Osteoblast (primary cell): ENCODE measurements around the gene ELOA. TPM values are rescaled to one million over a fixed set of nuclear protein-coding genes. Genes with fewer than 3 reads are reported as not detected.

Source experiments
- DNase-seq: peaks from one replicate; pipeline ENCODE4 v3.0.0; 2011; ENCODE audit warnings: low spot score, mixed read lengths; ENCODE audit not compliant: insufficient read length; ENCODE audit errors: missing footprints
- H2AFZ ChIP-seq: 2 replicates; pipeline ENCODE4 v1.6.0; 2011; ENCODE audit warnings: mild to moderate bottlenecking, low read length
- H3K27ac ChIP-seq: 2 replicates; pipeline ENCODE4 v1.5.1; 2011; ENCODE audit warnings: mild to moderate bottlenecking, low read depth, low read length, moderate library complexity
- H3K27me3 ChIP-seq: 2 replicates; pipeline ENCODE4 v1.6.0; 2012; ENCODE audit warnings: mild to moderate bottlenecking, control low read depth, inconsistent platforms, low read length, moderate library complexity; ENCODE audit not compliant: insufficient read depth
- H3K36me3 ChIP-seq: 2 replicates; pipeline ENCODE4 v1.5.1; 2011; ENCODE audit warnings: mild to moderate bottlenecking, low read length, control low read depth, moderate library complexity; ENCODE audit not compliant: insufficient read depth
- H3K4me1 ChIP-seq: 2 replicates; pipeline ENCODE4 v1.5.1; 2011; ENCODE audit warnings: mild to moderate bottlenecking, low read length, control low read depth, moderate library complexity; ENCODE audit not compliant: insufficient read depth
- H3K4me2 ChIP-seq: 2 replicates; pipeline ENCODE4 v1.6.0; 2011; ENCODE audit warnings: mild to moderate bottlenecking, low read length; ENCODE audit not compliant: insufficient read depth
- H3K4me3 ChIP-seq: fragments of 200-600 bp; sonication (generic); 3 replicates; pipeline ENCODE4 v1.5.1; 2012; ENCODE audit warnings: mild to moderate bottlenecking, low read length, inconsistent platforms; ENCODE audit not compliant: insufficient read depth
- H3K79me2 ChIP-seq: 2 replicates; pipeline ENCODE4 v1.6.0; 2012; ENCODE audit warnings: mild to moderate bottlenecking, low read length, control low read depth, inconsistent platforms; ENCODE audit not compliant: insufficient read depth
- H3K9me3 ChIP-seq: 2 replicates; pipeline ENCODE4 v1.5.1; 2011; ENCODE audit warnings: low read depth, low read length, control low read depth
- H4K20me1 ChIP-seq: 2 replicates; pipeline ENCODE4 v1.6.0; 2012; ENCODE audit warnings: mild to moderate bottlenecking, low read length, control low read depth; ENCODE audit not compliant: insufficient read depth
- CTCF ChIP-seq: IDR thresholded peaks from 2 replicates; pipeline ENCODE4 v1.5.1; 2011; ENCODE audit warnings: mild to moderate bottlenecking, low read depth, low read length, moderate library complexity; ENCODE audit errors: extremely low read depth
- total RNA-seq: library from RNA; depleted of rRNA; stranded (reverse); fragments of >200 nt; gene quantifications from 2 replicates; pipeline ENCODE4 v1.2.3, GENCODE V29; 2012

The ELOA gene
- total RNA-seq, 1 donor, result 42.0 TPM

DNA sequence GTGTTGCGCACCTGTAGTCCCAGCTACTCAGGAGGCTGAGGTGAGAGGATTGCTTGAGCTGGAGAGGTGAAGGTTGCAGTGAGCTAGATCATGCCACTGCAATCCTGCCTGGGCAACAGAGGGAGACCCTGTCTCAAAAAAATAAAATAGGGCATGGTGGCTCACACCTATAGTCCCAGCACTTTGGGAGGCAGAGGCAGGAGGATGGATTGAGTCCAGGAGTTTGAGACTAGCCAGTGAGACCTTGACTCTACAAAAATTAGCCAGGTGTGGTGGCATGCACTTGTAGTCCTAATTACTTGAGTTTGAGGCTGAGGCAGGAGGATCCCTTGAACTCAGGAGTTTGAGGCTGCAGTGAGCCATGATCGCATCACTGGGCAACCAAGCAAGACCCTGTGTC, 42.0 kb upstream of the ELOA start:
- Histone ChIP-seq H3K27ac (no peak overlapping the region), H3K36me3 (peaks cover 80% of the 10 kb centered on the region), H3K79me2 (peaks cover 84% of the 10 kb centered on the region), H3K27me3 (no peaks in the 10 kb centered on the region), H3K4me1 (peaks cover 14% of the 10 kb centered on the region), H2AFZ (no peak overlapping the region), H3K4me3 (no peak overlapping the region), H3K9me3 (no peaks in the 10 kb centered on the region), H4K20me1 (peaks cover 75% of the 10 kb centered on the region), H3K4me2 (no peak overlapping the region)
- no peak for DNase-seq
- TF ChIP-seq CTCF, result no peak

DNA sequence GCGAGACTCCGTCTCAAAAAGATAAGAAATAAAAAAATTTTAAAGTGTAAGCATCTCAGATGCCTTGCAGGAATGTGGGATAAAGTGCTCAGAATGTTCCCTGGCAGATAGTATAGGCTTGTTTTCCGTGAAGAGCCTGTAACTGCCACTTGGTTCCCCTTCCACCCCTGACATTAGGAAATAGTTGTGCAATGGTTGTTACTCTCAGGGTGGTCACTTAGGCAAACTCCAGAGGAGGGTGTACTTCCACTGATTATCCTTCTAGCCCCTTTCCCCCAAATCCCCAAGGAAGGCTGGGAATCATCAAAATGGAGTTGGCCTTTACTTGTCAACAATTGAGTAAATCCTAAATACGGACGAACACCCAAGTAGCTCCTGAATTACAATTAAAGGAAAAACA, 41.3 kb upstream of the ELOA start:
- no peak for DNase-seq

GRCh38 chr1:23704834-23705495, 38.3 kb upstream of the ELOA start:
- Histone ChIP-seq H3K4me1 (peaks cover under 1% of the 10 kb centered on the region), H3K79me2 (peaks cover 72% of the 10 kb centered on the region), H3K4me2 (no peak overlapping the region), H2AFZ (no peak overlapping the region), H4K20me1 (peaks cover 43% of the 10 kb centered on the region), H3K4me3 (no peak overlapping the region), H3K36me3 (peaks cover 45% of the 10 kb centered on the region), H3K9me3 (no peaks in the 10 kb centered on the region), H3K27me3 (no peaks in the 10 kb centered on the region), H3K27ac (no peak overlapping the region)
- TF ChIP-seq CTCF, result no peak
- no peak for DNase-seq

More for the DNA sequence above, 41.3 kb upstream of the ELOA start:
- H3K4me2 ChIP-seq, result no peak overlapping the region
- H3K36me3 ChIP-seq, result peaks cover 73% of the 10 kb centered on the region
- H3K27me3 ChIP-seq, result no peaks in the 10 kb centered on the region
- no peak overlapping the region for H2AFZ ChIP-seq
- peaks cover 11% of the 10 kb centered on the region for H3K4me1 ChIP-seq
- no peak for TF ChIP-seq CTCF
- H4K20me1 ChIP-seq, result peaks cover 68% of the 10 kb centered on the region
- no peak overlapping the region for H3K27ac ChIP-seq
- H3K4me3 ChIP-seq, result no peak overlapping the region
- H3K9me3 ChIP-seq, result no peaks in the 10 kb centered on the region
- H3K79me2 ChIP-seq, result peaks cover 77% of the 10 kb centered on the region

DNA sequence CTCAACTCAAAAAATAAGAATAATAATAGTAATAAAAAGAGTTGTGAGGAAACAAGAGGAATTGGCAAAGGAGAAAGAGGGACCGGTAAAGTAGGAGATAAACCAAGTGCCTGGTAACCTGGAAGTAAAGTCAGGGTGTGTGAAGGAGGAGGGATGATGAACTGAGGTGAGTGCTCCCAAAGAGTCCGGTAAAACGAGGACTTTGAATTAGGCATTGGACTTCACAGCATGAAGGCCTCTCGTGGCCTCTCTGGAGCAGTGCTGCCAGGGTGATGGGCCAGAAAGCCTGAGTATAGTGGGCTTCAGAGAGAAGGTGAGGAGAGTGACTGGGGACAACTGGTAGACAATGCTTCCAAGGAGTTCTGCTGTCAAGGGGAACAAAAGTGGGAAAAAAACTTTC, 34.0 kb upstream of the ELOA start:
- peaks cover 17% of the 10 kb centered on the region for H3K36me3 ChIP-seq
- no peak overlapping the region for H2AFZ ChIP-seq
- no peaks in the 10 kb centered on the region for H3K27me3 ChIP-seq
- H3K4me2 ChIP-seq, result no peak overlapping the region
- DNase-seq, result no peak
- peaks cover 68% of the 10 kb centered on the region for H3K79me2 ChIP-seq
- H4K20me1 ChIP-seq, result peaks cover 21% of the 10 kb centered on the region
- H3K9me3 ChIP-seq, result no peaks in the 10 kb centered on the region
- no peaks in the 10 kb centered on the region for H3K4me1 ChIP-seq
- TF ChIP-seq CTCF, result no peak
- no peak overlapping the region for H3K4me3 ChIP-seq
- H3K27ac ChIP-seq, result no peak overlapping the region
